HFFc6 (cell line): ENCODE measurements around the gene GRHL3. TPM values are rescaled to one million over a fixed set of nuclear protein-coding genes. Genes with fewer than 3 reads are reported as not detected.

Experiments used
- DNase-seq: peaks from one replicate; pipeline ENCODE4 v3.0.0-alpha.2; 2018
- H3K27ac Mint-ChIP-seq: 2 replicates; pipeline ENCODE4 v1.8.0; 2020; ENCODE audit warnings: mild to moderate bottlenecking, mixed read lengths
- H3K27me3 Mint-ChIP-seq: 2 replicates; pipeline ENCODE4 v1.8.0; 2021; ENCODE audit warnings: mild to moderate bottlenecking, moderate library complexity, mixed read lengths; ENCODE audit not compliant: insufficient read depth
- H3K36me3 Mint-ChIP-seq: 2 replicates; pipeline ENCODE4 v1.8.0; 2021; ENCODE audit warnings: low read depth, mixed read lengths
- H3K4me1 Mint-ChIP-seq: 2 replicates; pipeline ENCODE4 v1.8.0; 2020; ENCODE audit warnings: low read depth, mixed read lengths
- H3K4me3 Mint-ChIP-seq: 2 replicates; pipeline ENCODE4 v1.8.0; 2020; ENCODE audit warnings: mild to moderate bottlenecking, moderate library complexity, mixed read lengths
- H3K9me3 Mint-ChIP-seq: 2 replicates; pipeline ENCODE4 v1.8.0; 2020; ENCODE audit warnings: mild to moderate bottlenecking, mixed read lengths
- total RNA-seq, 6 experiments: library from RNA; stranded (reverse); fragmentation: NEBNext Ultra II Directional; extraction: Animal tissue kit (Norgen Biotek cat#: 25700); gene quantifications; 2 replicates in 1 of 6; 3 replicates in 5 of 6; pipeline ENCODE4 v1.2.3, GENCODE V29; 2021
- TF ChIP-seq, protein P1 (sequence below): fragments of 200-600 bp; sonication (generic); IDR thresholded peaks from 2 replicates; pipeline ENCODE4 v1.5.0; 2021; ENCODE audit warnings: antibody characterized with exemption, mild to moderate bottlenecking

Gene GRHL3
- total RNA-seq, 6 experiments from 2014 or later, result not detected

DNA sequence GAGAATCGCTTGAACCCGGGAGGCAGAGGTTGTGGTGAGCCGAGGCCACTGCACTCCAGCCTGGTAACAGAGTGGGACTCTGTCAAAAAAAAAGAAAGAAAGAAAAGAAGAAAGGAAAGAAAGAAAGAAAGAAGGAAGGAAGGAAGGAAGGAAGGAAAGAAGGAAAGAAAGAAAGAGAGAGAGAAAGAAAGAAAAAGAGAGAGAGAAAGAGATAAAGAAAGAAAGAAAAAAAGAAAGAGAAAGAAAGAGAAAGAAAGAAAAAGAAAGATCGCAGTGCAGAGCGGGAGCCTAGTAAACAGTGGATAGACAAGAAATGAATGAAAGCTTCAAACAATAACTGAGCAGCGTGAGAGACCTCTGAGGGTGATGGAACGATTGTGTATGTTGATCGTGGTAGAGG lies 20.6 kb upstream of the GRHL3 start:
- TF ChIP-seq, protein P1, sequence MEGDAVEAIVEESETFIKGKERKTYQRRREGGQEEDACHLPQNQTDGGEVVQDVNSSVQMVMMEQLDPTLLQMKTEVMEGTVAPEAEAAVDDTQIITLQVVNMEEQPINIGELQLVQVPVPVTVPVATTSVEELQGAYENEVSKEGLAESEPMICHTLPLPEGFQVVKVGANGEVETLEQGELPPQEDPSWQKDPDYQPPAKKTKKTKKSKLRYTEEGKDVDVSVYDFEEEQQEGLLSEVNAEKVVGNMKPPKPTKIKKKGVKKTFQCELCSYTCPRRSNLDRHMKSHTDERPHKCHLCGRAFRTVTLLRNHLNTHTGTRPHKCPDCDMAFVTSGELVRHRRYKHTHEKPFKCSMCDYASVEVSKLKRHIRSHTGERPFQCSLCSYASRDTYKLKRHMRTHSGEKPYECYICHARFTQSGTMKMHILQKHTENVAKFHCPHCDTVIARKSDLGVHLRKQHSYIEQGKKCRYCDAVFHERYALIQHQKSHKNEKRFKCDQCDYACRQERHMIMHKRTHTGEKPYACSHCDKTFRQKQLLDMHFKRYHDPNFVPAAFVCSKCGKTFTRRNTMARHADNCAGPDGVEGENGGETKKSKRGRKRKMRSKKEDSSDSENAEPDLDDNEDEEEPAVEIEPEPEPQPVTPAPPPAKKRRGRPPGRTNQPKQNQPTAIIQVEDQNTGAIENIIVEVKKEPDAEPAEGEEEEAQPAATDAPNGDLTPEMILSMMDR, result no peak
- Mint-ChIP-seq H3K27me3 (peaks cover 32% of the 10 kb centered on the region), H3K36me3 (no peaks in the 10 kb centered on the region), H3K27ac (no peak overlapping the region), H3K4me1 (peaks cover 32% of the 10 kb centered on the region), H3K9me3 (no peaks in the 10 kb centered on the region), H3K4me3 (no peak overlapping the region)
- no peak for DNase-seq

DNA sequence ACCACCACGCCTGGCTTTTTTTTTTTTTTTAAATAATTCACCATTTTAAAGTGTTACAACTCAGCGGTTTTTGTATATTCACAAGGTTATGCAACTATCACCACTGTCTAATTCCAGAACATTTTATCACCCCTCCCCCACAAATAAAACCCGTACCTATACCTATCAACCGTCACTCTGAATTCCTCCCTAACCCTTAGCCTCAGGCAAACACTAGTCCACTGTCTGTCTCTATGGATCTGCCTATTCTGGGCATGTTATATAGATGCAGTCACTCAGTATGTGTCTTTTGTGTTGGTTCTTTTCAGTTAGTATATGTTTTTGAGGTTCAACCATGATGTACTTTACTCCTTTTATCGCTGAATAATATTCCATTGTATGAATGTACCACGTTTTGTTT lies 19.3 kb upstream of the GRHL3 start:
- TF ChIP-seq, protein P1, result no peak
- no peak overlapping the region for H3K27ac Mint-ChIP-seq
- H3K9me3 Mint-ChIP-seq, result no peaks in the 10 kb centered on the region
- H3K4me3 Mint-ChIP-seq, result no peak overlapping the region
- H3K27me3 Mint-ChIP-seq, result peaks cover 36% of the 10 kb centered on the region
- H3K4me1 Mint-ChIP-seq, result peaks cover 19% of the 10 kb centered on the region
- DNase-seq, result no peak
- no peaks in the 10 kb centered on the region for H3K36me3 Mint-ChIP-seq

GRCh38 chr1:24300971-24301784 lies 18.0 kb upstream of the GRHL3 start:
- H3K4me3 Mint-ChIP-seq, result no peak overlapping the region
- DNase-seq, result no peak
- no peak overlapping the region for H3K27ac Mint-ChIP-seq
- TF ChIP-seq, protein P1, result no peak
- H3K27me3 Mint-ChIP-seq, result peaks cover 42% of the 10 kb centered on the region
- H3K4me1 Mint-ChIP-seq, result peaks cover 10% of the 10 kb centered on the region
- H3K36me3 Mint-ChIP-seq, result no peaks in the 10 kb centered on the region
- no peaks in the 10 kb centered on the region for H3K9me3 Mint-ChIP-seq

DNA sequence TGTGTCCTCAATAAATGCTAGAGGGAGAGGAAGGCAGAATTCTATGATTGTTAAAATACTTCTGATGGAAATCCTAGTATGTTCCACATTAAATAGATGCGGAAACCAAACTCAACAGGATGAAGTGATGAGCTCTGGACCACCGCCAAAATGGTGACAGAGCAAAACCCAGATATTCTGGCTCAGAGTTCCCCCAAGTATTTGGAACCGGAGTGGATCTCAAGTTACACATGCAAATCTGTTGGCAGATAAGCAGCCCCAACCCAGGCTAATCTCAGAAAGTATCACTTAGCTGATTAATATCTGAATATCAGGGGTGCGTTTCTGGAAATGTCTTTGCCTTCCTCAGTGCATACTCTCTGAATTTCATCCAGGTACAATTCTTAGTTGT lies 17.4 kb upstream of the GRHL3 start:
- Mint-ChIP-seq H3K4me1 (peaks cover 10% of the 10 kb centered on the region), H3K36me3 (no peaks in the 10 kb centered on the region), H3K9me3 (no peaks in the 10 kb centered on the region), H3K4me3 (no peak overlapping the region), H3K27ac (no peak overlapping the region), H3K27me3 (peaks cover 45% of the 10 kb centered on the region)
- TF ChIP-seq, protein P1, result no peak
- DNase-seq, result no peak

DNA sequence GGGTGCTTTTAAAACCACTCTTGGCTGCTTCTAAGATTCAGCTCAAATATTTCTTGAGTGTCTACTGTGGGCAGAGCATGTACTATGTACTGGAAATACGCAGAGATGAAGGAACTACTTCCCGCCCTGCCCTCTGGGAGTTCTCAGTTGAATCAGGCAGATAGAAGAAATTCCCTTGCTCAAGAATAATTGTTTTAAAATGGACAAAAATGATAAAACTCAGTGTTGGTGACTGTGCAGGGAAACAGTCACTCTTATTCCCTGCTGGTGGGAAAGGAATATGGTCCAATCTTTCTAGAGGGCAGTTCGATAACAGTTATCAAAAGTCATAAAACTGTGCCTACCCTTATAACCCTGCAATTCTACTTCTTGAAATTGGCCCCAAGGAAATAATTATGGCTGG lies 16.9 kb upstream of the GRHL3 start:
- H3K27me3 Mint-ChIP-seq, result peaks cover 45% of the 10 kb centered on the region
- H3K4me3 Mint-ChIP-seq, result no peak overlapping the region
- H3K4me1 Mint-ChIP-seq, result peaks cover 10% of the 10 kb centered on the region
- H3K27ac Mint-ChIP-seq, result no peak overlapping the region
- no peaks in the 10 kb centered on the region for H3K9me3 Mint-ChIP-seq
- TF ChIP-seq, protein P1, result no peak
- H3K36me3 Mint-ChIP-seq, result no peaks in the 10 kb centered on the region
- DNase-seq, result no peak
